ENCODE results near the gene DUS2.
"Not testable (repeated sequence)": the region's sequence is repeated elsewhere in the genome, so short reads cannot be mapped to it uniquely, and the experiment has no call there.

Gene DUS2

GRCh38 chr16:68093816-68094613 is 70.9 kb downstream of the DUS2 start:
- peak; percentile 80 for DNase-seq

- DNase-seq, result no peak
Measured at GRCh38 chr16:68094614-68094934, 71.5 kb downstream of the DUS2 start.

GRCh38 chr16:68096491-68096890 is 73.4 kb downstream of the DUS2 start:
- no peak for DNase-seq

- DNase-seq, result no peak
Measured at GRCh38 chr16:68097088-68097487, 74.0 kb downstream of the DUS2 start.

DNA sequence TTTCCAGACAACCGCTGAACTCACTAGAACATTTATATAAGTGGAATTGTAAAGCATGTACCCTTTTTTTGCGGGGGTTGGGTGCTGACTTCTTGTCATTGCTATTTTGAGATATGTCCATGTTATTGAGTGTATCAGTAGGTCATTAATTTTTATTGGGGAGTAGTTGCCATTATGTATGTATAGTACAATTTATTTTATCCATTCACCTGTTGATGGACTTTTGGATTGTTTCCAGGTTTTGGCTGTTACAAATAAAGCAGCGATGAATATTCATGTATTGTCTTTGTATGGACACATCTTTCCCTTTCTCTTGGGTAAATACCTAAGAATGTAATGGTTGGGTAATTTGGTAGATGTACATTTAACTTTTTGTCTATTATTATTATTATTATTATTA is 74.8 kb downstream of the DUS2 start:
- no peak for DNase-seq

DNA sequence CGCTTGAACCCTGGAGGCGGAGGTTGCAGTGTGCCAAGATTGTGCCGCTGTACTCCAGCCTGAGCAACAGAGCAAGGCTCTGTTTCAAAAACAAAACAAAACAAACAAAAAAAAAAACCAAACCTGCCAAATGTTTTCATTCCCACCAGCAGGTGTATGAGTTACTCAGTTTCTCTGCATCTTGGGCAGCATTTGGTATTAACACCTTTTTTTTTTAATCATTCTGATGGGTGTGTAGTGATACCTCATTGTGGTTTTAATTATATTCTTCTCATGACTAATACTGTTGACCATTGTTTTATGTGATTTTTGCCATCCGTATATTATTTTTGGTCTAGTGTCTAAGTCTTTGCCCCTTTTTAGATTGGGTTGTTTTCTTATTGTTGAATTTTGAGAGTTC is 77.4 kb downstream of the DUS2 start:
- DNase-seq, result no peak

DNA sequence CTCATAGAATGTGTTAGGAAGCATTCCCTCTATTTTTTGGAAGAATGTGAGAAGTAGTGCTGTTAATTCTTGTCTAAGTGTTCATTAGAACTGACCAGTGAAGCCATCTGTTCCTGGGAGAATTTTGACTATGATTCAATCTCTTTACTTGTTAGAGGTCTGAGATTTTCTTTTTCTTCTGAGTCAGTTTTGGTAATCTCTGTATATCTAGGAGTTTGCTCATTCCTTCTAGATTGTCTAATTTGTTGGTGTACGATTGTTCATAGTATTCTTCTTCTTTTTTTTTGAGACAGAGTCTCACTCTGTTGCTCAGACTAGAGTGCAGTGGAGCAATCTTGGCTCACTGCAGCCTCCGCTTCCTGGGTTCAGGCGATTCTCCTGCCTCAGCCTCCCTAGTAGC is 82.5 kb downstream of the DUS2 start:
- no peak for DNase-seq

DNA sequence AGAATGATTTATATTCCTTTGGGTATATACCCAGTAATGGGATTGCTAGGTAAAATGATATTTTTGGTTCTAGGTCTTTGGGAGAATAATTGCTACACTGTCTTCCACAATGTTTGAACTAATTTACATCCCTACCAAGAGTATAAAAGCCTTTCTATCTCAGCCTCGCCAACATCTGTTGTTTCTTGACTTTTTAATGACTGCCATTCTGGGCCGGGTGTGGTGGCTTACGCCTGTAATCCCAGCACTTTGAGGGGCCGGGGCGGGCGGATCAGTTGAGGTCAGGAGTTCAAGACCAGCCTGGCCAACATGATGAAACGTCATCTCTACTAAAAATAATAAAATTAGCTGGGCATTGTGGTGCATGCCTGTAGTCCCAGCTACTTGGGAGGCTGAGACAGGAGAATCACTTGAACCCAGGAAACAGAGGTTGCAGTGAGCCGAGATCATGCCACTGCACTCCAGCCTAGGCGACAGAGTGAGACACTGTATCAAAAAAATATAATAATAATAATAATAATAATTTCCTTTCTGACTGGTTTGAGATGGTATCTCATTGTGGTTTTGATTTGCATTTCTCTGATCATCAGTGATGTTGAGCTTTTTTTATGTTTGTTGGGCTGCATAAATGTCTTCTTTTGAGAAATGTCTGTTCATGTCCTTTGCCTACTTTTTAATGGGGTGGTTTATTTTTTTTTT is 84.3 kb downstream of the DUS2 start:
- DNase-seq, result not testable (repeated sequence)

GRCh38 chr16:68109156-68109555 is 86.1 kb downstream of the DUS2 start:
- DNase-seq, result not testable (repeated sequence)

GRCh38 chr16:68110611-68111010 is 87.5 kb downstream of the DUS2 start:
- not testable (repeated sequence) for DNase-seq

DNA sequence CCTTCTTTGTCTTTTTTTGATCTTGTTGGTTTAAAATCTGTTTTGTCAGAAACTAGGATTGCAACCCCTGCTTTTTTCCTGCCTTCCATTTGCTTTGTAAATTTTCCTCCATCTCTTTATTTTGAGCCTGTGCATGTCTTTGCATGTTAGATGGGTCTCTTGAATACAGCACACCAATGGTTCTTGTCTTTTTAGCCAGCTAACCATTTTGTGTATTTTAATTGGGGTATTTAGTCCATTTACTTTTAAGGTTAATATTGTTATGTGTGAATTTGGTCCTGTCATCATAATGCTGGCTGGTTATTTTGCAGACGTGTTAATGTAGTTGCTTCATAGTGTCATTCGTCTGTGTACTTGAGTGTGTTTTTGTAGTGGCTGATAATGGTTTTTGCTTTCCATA is 88.3 kb downstream of the DUS2 start:
- no peak for DNase-seq

DNA sequence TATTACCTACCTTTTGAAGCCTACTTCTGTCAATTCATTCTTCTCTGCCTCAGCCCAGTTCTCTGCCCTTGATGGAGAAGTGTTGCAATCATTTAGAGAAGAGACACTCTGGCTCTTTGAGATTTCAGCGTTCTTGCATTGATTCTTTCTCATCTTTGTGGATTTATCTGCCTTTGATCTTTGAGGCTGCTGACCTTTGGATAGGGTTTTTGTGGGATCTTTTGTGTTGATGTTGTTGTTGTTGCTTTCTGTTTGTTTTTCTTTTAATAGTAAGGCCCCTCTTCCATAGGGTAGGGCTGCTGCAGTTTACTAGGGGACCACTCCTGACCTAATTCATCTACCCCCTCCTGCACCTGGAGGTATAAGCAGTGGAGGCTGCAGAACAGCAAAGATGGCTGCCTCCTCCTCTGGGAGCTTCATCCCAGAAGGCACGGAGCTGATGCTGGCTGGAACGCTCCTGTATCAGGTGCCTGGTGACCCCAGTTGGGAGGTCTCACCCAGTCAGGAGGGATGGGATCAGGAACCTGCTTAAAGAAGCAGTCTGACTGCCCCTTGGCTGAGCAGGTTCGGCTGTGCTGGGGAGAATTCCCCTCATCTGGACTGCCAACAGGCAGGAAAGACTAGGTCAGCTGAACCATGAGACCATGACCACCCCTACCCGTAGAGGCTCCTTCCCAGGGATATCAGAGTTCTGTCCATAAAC is 90.1 kb downstream of the DUS2 start:
- no peak for DNase-seq

DNA sequence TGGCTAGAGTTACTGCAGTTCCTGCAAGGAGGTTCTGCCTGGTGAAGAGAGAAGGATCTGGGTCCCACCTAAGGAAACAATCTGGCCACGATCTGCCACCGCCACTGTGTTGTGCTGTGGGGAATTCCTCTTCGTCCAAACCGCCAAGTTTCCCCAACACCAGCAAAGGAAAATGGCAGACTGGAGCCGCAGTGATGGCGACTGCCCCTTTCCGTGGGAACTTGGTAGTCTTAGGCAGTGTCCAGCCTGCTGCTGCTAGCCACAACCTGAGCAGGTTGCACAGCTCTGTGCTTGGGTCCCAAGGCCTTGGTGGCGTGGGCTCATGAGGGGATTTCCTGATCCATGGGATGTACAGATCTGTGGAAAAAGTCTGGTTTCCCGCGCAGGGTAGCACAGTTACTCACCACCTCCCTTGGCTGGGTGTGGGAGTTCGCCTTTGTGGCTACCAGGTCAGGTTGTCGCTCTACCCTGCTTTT is 90.7 kb downstream of the DUS2 start:
- DNase-seq, result no peak

- not testable (repeated sequence) for DNase-seq
Measured at GRCh38 chr16:68114939-68115338, 91.9 kb downstream of the DUS2 start.

GRCh38 chr16:68115851-68116250 is 92.8 kb downstream of the DUS2 start:
- no peak for DNase-seq

- peak; percentile 40 for DNase-seq
Measured at GRCh38 chr16:68116256-68116867, 93.3 kb downstream of the DUS2 start.

- no peak for DNase-seq
Measured at GRCh38 chr16:68117884-68118283, 94.8 kb downstream of the DUS2 start.

DNA sequence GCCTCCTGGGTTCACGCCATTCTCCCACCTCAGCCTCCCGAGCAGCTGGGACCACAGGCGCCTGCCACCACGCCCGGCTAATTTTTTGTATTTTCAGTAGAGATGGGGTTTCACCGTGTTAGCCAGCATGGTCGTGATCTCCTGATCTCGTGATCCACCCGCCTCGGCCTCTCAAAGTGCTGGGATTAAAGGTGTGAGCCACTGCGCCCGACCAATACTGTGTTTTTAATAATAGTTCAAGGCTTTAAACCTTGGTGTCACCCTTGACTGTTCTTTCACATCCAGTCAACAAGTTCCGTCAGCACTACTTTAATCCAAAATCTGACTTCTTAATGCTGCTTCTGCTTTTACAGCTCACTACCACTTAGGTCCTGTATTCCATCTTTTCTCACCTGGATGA is 95.9 kb downstream of the DUS2 start:
- not testable (repeated sequence) for DNase-seq

DNA sequence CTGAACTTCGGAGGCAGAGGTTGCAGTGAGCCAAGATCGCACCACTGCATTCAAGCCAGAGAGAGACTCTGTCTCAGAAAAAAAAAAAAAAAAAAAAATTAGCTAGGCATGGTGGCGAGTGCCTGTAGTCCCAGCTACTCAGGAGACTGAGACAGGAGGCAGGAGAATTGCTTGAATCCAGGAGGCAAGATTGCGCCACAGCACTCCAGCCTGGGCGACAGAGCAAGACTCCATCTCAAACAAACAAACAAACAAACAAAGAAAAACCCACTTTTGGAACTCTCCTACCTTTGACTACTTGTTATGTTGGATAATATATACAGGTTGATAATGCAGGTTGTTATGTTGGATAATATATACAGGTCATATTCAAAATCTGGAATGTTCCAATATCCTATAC is 97.4 kb downstream of the DUS2 start:
- DNase-seq, result not testable (repeated sequence)

DNA sequence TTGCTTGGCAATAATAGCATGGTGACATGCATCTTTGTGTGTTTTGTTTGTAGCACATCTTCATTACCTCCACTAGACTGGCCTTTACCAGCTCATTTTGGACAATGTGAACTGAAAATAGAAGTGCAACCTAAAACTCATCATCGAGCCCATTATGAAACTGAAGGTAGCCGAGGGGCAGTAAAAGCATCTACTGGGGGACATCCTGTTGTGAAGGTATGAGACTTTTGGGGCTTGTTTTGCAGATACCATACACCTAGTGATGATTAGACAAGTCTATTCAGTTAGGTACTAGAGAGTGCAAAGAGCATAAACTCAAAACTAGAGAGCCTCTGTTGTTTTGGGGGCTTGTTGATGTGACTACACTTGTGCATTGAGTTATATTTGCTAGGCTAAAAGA is 103.3 kb downstream of the DUS2 start:
- DNase-seq, result no peak

DNA sequence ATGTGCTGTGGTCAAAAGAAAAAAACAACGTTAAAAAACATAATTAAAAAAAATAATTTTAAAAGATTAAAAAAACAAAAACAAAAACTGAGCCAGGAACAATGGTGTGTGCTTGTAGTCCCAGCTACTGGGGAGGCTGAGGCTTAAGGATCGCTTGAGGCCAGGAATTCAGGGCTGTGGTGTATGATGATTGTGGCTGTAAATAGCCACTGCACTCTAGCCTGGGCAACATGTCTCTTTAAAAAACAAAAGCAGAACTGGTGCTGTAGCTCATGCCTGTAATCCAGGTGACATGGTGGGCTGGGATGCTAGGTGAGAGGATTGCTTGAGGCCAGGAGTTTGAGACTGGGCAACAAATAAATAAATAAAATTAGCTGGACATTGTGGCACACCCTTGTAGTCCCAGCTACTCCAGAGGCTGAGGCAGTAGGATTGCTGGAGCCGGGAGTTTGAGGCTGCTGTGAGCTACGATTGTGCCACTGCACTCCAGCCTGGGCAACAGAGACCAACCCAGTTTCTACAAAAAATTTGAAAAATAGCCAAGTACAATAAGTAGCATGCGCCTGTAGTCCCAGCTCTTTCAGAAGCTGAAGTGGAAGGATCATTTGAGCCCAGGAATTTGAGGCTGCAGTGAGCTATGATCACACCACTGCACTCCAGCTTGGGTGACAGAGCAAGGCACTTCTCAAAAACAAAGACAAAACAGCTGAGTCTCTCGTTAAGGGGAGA is 105.7 kb downstream of the DUS2 start:
- no peak for DNase-seq

All from HCEC 1CT (cell line).